HepG2 (cell line): Measurements from ENCODE around the gene REM2. TPM values are rescaled to one million over a fixed set of nuclear protein-coding genes. Genes with fewer than 3 reads are reported as not detected.
A peak's percentile ranks its signal among the peaks of the same experiment; 100 is the strongest.

Experiments
- ATAC-seq: fragments of 200-7000 bp; cut with Tn5 transposase; 3 replicates; pipeline ENCODE4 v1.9.1; 2020; ENCODE audit warnings: mild to moderate bottlenecking, moderate library complexity
- BruUV-seq: library from RNA; stranded (reverse); fragments of 400-500 nt; replicated peaks from 2 replicates; lab custom pipeline; 2021; lab: Mats Ljungman, UMichigan
- CTCF ChIA-PET: fragments of 300-600 bp; formaldehyde crosslinking; extraction: SDS; loops from one replicate; lab custom pipeline; 2021; ENCODE audit warnings: low total read pairs, inconsistent platforms, low intra/inter-chr PET ratio; lab: Yijun Ruan, JAX
- POLR2A ChIA-PET: fragments of 350-600 bp; sonication (Branson Sonifier 250); formaldehyde crosslinking; loops from one replicate; lab custom pipeline; 2020; ENCODE audit warnings: antibody characterized with exemption, inconsistent platforms; lab: Yijun Ruan, JAX
- DNase-seq: peaks from one replicate; pipeline ENCODE4 v3.0.0-alpha.2; 2015; ENCODE audit warnings: low spot score
- FAIRE-seq: peaks from 3 replicates; lab custom pipeline; 2011; peaks lifted over from hg19 to GRCh38; lab: Jason Lieb, UNC
- H2AFZ ChIP-seq: one replicate; pipeline ENCODE4 v1.6.1; 2011; ENCODE audit warnings: low read length, inconsistent platforms
- H3K27ac ChIP-seq: fragments of 300-600 bp; 3 replicates; pipeline ENCODE4 v1.8.0; 2011; ENCODE audit warnings: mixed run types, mild to moderate bottlenecking, mixed read lengths, low read length, inconsistent platforms; ENCODE audit not compliant: insufficient read depth; ENCODE audit errors: extremely low read length
- H3K27me3 ChIP-seq, 2 experiments: fragments of 200-600 bp in 1 of 2; 2 replicates in 1 of 2; 3 replicates in 1 of 2; pipeline versions ENCODE4 v1.6.0 to v1.8.0; 2011; ENCODE audit warnings: low read length in 2 of 2, mild to moderate bottlenecking in 2 of 2, moderate library complexity in 2 of 2, inconsistent platforms in 1 of 2; ENCODE audit not compliant: insufficient read depth in 2 of 2, control insufficient read depth in 1 of 2
- H3K36me3 ChIP-seq, 2 experiments: fragments of 200-600 bp in 1 of 2; replicated peaks in 1 of 2; 2 replicates in 1 of 2; 3 replicates in 1 of 2; pipeline versions ENCODE4 v1.5.1 to v1.8.0; 2011; ENCODE audit warnings: low read length in 2 of 2, inconsistent platforms in 1 of 2; ENCODE audit not compliant: insufficient read depth in 2 of 2, control insufficient read depth in 1 of 2
- H3K4me1 ChIP-seq: 2 replicates; pipeline ENCODE4 v1.5.1; 2012; ENCODE audit warnings: low read length, inconsistent platforms; ENCODE audit not compliant: insufficient read depth
- H3K4me2 ChIP-seq: 2 replicates; pipeline ENCODE4 v1.6.0; 2011; ENCODE audit warnings: low read depth, low read length, inconsistent platforms
- H3K4me3 ChIP-seq, 3 experiments: fragments of 200-600 bp in 1 of 3; sonication (generic), shearing (Covaris generic) in 1 of 3; replicated peaks in 1 of 3; 2 replicates each; pipeline ENCODE4 v1.5.1; 2011 to 2016; ENCODE audit warnings: low read length in 3 of 3, inconsistent platforms in 2 of 3, low read depth in 2 of 3, mild to moderate bottlenecking in 2 of 3, control low read depth in 1 of 3, mixed read lengths in 1 of 3; ENCODE audit not compliant: insufficient read depth in 1 of 3
- H3K79me2 ChIP-seq: one replicate; pipeline ENCODE4 v1.6.1; 2011; ENCODE audit warnings: low read length, inconsistent platforms; ENCODE audit not compliant: insufficient read depth
- H3K9ac ChIP-seq: 2 replicates; pipeline ENCODE4 v1.6.0; 2011; ENCODE audit warnings: mild to moderate bottlenecking, low read depth, low read length, inconsistent platforms; ENCODE audit not compliant: insufficient read depth
- H3K9me3 ChIP-seq: 2 replicates; pipeline ENCODE4 v1.5.1; 2012; ENCODE audit warnings: mild to moderate bottlenecking, low read length
- H4K20me1 ChIP-seq: 2 replicates; pipeline ENCODE4 v1.6.0; 2011; ENCODE audit warnings: inconsistent platforms, mild to moderate bottlenecking, low read length, moderate library complexity; ENCODE audit not compliant: insufficient read depth
- ARID5B ChIP-seq: IDR thresholded peaks from 2 replicates; pipeline ENCODE4 v1.4.0; 2020; ENCODE audit warnings: mild to moderate bottlenecking, missing genetic modification reagents
- ESRRA ChIP-seq: sonication (generic); formaldehyde crosslinking; IDR thresholded peaks from 2 replicates; pipeline ENCODE4 v1.5.1; 2020; ENCODE audit warnings: mild to moderate bottlenecking, low read depth, missing genetic modification reagents
- HIVEP1 ChIP-seq: sonication (generic); formaldehyde crosslinking; IDR thresholded peaks from 2 replicates; pipeline ENCODE4 v1.4.0; 2020; ENCODE audit warnings: mild to moderate bottlenecking, missing genetic modification reagents
- HNF4A ChIP-seq: sonication (generic); formaldehyde crosslinking; IDR thresholded peaks from 2 replicates; pipeline ENCODE4 v1.4.0; 2020; ENCODE audit warnings: missing genetic modification reagents
- KDM5A ChIP-seq: fragments of 200-600 bp; sonication (generic); IDR thresholded peaks from 2 replicates; pipeline ENCODE4 v1.7.0; 2018; ENCODE audit warnings: antibody characterized with exemption, mild to moderate bottlenecking, low read length, borderline replicate concordance
- MYPOP ChIP-seq: sonication (generic); formaldehyde crosslinking; IDR thresholded peaks from 2 replicates; pipeline ENCODE4 v1.8.1; 2023; ENCODE audit warnings: mild to moderate bottlenecking, moderate library complexity, missing genetic modification reagents
- NFRKB ChIP-seq: fragments of 450-650 bp; IDR thresholded peaks from 2 replicates; pipeline ENCODE4 v1.6.1; 2017
- ZNF101 ChIP-seq: sonication (generic); formaldehyde crosslinking; IDR thresholded peaks from 2 replicates; pipeline ENCODE4 v1.4.0; 2020; ENCODE audit warnings: mild to moderate bottlenecking, low read depth, missing genetic modification reagents, borderline replicate concordance
- ZNF296 ChIP-seq: sonication (generic); formaldehyde crosslinking; conservative IDR thresholded peaks from 2 replicates; pipeline ENCODE4 v1.5.0; 2020; ENCODE audit warnings: mild to moderate bottlenecking, missing genetic modification reagents
- ZNF44 ChIP-seq: sonication (generic); formaldehyde crosslinking; IDR thresholded peaks from 2 replicates; pipeline ENCODE4 v1.5.1; 2020; ENCODE audit warnings: mild to moderate bottlenecking, missing genetic modification reagents
- ZNF446 ChIP-seq: sonication (generic); formaldehyde crosslinking; IDR thresholded peaks from 2 replicates; pipeline ENCODE4 v1.5.0; 2020; ENCODE audit warnings: mild to moderate bottlenecking, missing genetic modification reagents
- ZNF83 ChIP-seq: sonication (generic); formaldehyde crosslinking; IDR thresholded peaks from 2 replicates; pipeline ENCODE4 v1.4.0; 2020; ENCODE audit warnings: missing genetic modification reagents, mild to moderate bottlenecking, borderline replicate concordance
- ZNF850 ChIP-seq: sonication (generic); formaldehyde crosslinking; conservative IDR thresholded peaks from 2 replicates; pipeline ENCODE4 v1.9.0; 2021; ENCODE audit warnings: mild to moderate bottlenecking, missing genetic modification reagents
- WGBS: methylation state at CpG from one replicate; pipeline ENCODE4 v1.1.6; 2017; ENCODE audit warnings: low lambda C conversion rate; 5-methylcytosine and 5-hydroxymethylcytosine counted together
- in situ Hi-C: cut with HindIII; loops from 2 replicates; pipeline ENCODE4 v1.10.0; 2017; ENCODE audit warnings: low pct_unique_long_range_greater_than_20kb; ENCODE audit not compliant: extremely low pct_ligation_motif_present
- intact Hi-C: fragments of 100-400 bp; cut with micrococcal nuclease; formaldehyde crosslinking; loops from one replicate; pipeline ENCODE4 v1.10.0; 2022; ENCODE audit not compliant: unreplicated experiment
- polyA plus RNA-seq, 8 experiments: library from polyadenylated mRNA; depleted of rRNA in 3 of 8; stranded (reverse) in 7 of 8; unstranded in 1 of 8; fragments of >200 nt; fragmentation: Illumina TruSeq in 4 of 8; extraction: Trizol in 4 of 8; gene quantifications; 2 replicates each; pipeline versions ENCODE4 v1.2.1 to v1.2.3, GENCODE V29; 2011 to 2016; ENCODE audit warnings: low read depth in 4 of 8, missing spikeins in 1 of 8, mixed read lengths in 1 of 8; ENCODE audit not compliant: insufficient read depth in 1 of 8
- total RNA-seq, 5 experiments: library from RNA; depleted of rRNA; stranded (reverse); fragments of >200 nt; fragmentation: Illumina TruSeq; extraction: Trizol; gene quantifications; 2 replicates each; pipeline ENCODE4 v1.2.3, GENCODE V29; 2016; ENCODE audit warnings: low read depth in 1 of 5
- TF ChIP-seq, protein P1 (sequence below): sonication (generic); formaldehyde crosslinking; IDR thresholded peaks from 2 replicates; pipeline ENCODE4 v1.4.0; 2020; ENCODE audit warnings: missing genetic modification reagents, mild to moderate bottlenecking, borderline replicate concordance

Gene REM2
- total and polyA plus RNA-seq, 2 of the 13 experiments (the other 11 are each of a cell fraction or from before 2014, with no cell fraction given), result 0.20 TPM; not detected in 1

- TF ChIP-seq, protein P1, sequence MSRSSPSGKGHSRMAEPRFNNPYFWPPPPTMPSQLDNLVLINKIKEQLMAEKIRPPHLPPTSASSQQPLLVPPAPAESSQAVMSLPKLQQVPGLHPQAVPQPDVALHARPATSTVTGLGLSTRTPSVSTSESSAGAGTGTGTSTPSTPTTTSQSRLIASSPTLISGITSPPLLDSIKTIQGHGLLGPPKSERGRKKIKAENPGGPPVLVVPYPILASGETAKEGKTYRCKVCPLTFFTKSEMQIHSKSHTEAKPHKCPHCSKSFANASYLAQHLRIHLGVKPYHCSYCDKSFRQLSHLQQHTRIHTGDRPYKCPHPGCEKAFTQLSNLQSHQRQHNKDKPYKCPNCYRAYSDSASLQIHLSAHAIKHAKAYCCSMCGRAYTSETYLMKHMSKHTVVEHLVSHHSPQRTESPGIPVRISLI (CRISPR knock-in tag), result peak; percentile 72; the same call in 1 of the 2 replicates
Observed at GRCh38 chr14:22836301-22837113, 46.5 kb upstream of the REM2 start, which contains the start of gene MMP14 (continued).

DNA sequence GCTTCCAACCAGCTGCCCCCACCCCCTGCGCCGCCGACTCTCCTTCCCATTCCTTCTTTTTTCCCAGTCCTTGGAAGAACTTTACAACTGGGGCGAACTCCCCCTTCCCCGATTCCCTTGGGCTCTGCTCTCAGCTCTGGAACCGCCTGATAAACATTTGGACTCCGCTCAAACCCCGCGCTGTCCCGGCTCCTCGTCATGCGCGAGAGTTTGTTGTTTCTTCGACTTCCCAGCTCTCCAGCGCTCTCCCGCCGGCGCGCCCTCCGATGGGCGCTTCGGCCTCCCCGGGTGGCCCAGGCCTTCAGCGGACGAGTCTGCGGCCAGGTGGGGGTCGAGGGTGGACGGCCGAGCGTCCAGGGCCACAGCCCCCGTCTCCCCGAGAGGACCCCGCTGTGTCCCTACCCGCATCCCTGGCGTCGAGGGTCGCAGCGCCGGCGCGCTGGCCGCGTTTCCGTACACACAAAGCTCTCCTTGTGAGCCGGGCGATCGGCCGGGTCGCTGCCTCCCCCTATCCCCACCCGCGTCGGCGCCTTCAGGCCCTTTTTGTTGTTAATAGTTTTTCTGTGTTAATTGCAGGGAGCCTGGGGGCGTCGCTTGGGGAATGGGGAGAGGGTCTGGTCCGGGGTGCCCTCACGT is 45.8 kb upstream of the REM2 start:
- peaks cover 9 to 14% of the 10 kb centered on the region in 2 experiments for H3K36me3 ChIP-seq
- peak overlapping the region; percentile 4 for H2AFZ ChIP-seq
- no TSS peak for BruUV-seq
- peaks cover 41% of the 10 kb centered on the region for H3K4me1 ChIP-seq
- H3K9ac ChIP-seq, result peak overlapping the region; percentile 73
- ATAC-seq, result peak; percentile 74
- DNase-seq, result peak; percentile 68
- H3K27me3 ChIP-seq, result no peaks in the 10 kb centered on the region
- H3K27ac ChIP-seq, result no peak overlapping the region
- FAIRE-seq, result peak; percentile 36
- H3K4me2 ChIP-seq, result peak overlapping the region; percentile 79
- ChIA-PET POLR2A (interaction anchor here (0.9 to 3.7 kb wide), 16 partner anchors 9 to 1434 kb away, joined by 3 to 27 read pairs (median 6); partner anchors contain the start of genes ACIN1, C14orf119, DAD1 and LRP10), CTCF (interaction anchor here (2.4 to 2.6 kb wide), 2 partner anchors 16 to 280 kb away, joined by 10 read pairs; no protein-coding TSS in a partner anchor)
- H3K4me3 ChIP-seq, result peak overlapping the region; percentile 55 to 71 (median 57)
- 28% methylated on average over 57 of the region's 57 CpGs for WGBS
- in situ Hi-C loops (no loop called here), intact Hi-C loops (loop anchor here (2.0 kb wide), 1 partner anchor 16 kb away; no protein-coding TSS in a partner anchor)
- H4K20me1 ChIP-seq, result no peaks in the 10 kb centered on the region
- no peaks in the 10 kb centered on the region for H3K79me2 ChIP-seq
- H3K9me3 ChIP-seq, result no peaks in the 10 kb centered on the region
- TF ChIP-seq ARID5B (CRISPR knock-in tag), result peak; percentile 54; the same call in 1 of the 2 replicates
- peak; percentile 9; the same call in 1 of the 2 replicates for TF ChIP-seq ZNF296
- TF ChIP-seq ZNF446 (CRISPR knock-in tag), result peak; percentile 79; the same call in 1 of the 2 replicates
- no peak for TF ChIP-seq NFRKB
- TF ChIP-seq MYPOP, result peak; percentile 90; the same call in 1 of the 2 replicates
- TF ChIP-seq ZNF101, result 0 out of 2 replicates have a peak, but pooled peaks have one; percentile 70
- TF ChIP-seq ZNF83 (CRISPR knock-in tag), result peak; percentile 70; the same call in 1 of the 2 replicates
- TF ChIP-seq ZNF44 (CRISPR knock-in tag), result peak; percentile 88
- peak; percentile 37; the same call in 1 of the 2 replicates for TF ChIP-seq ESRRA (CRISPR knock-in tag)
- TF ChIP-seq HNF4A (CRISPR knock-in tag), result no peak
- peak; percentile 89 for TF ChIP-seq HIVEP1 (CRISPR knock-in tag)
- TF ChIP-seq KDM5A, result no peak
- no peak for TF ChIP-seq ZNF850 (CRISPR knock-in tag)
